Spleen (tissue), 11 donors: ENCODE data around the gene UBE2L6. TPM values are rescaled to one million over a fixed set of nuclear protein-coding genes. Genes with fewer than 3 reads are reported as not detected.

Source experiments
- DNase-seq: peaks from one replicate; pipeline ENCODE4 v3.0.0-alpha.2; 2020
- H3K27ac ChIP-seq, 8 donors: fragments of 200-600 bp; sonication (generic) in 7 of 8; 1 replicate in 4 of 8; 2 replicates in 4 of 8; pipeline versions ENCODE4 v1.5.0 to v1.8.0; 2016 to 2021; ENCODE audit warnings: inconsistent platforms in 4 of 8, mild to moderate bottlenecking in 4 of 8, moderate library complexity in 1 of 8
- H3K27me3 ChIP-seq, 7 donors: fragments of 200-600 bp; sonication (generic) in 6 of 7; replicated peaks in 1 of 7; 1 replicate in 4 of 7; 2 replicates in 3 of 7; pipeline versions ENCODE4 v1.5.0 to v1.8.0; 2016 to 2021; ENCODE audit warnings: inconsistent platforms in 3 of 7, mild to moderate bottlenecking in 1 of 7
- H3K36me3 ChIP-seq, 6 donors: fragments of 200-600 bp; sonication (generic) in 5 of 6; 1 replicate in 4 of 6; 2 replicates in 2 of 6; pipeline versions ENCODE4 v1.5.0 to v1.8.0; 2016 to 2021; ENCODE audit warnings: inconsistent platforms in 2 of 6
- H3K4me1 ChIP-seq, 6 donors: fragments of 200-600 bp; sonication (generic) in 5 of 6; 1 replicate in 3 of 6; 2 replicates in 3 of 6; pipeline versions ENCODE4 v1.5.0 to v1.8.0; 2016 to 2021; ENCODE audit warnings: inconsistent platforms in 3 of 6
- H3K4me3 ChIP-seq, 8 donors: fragments of 200-600 bp; sonication (generic) in 7 of 8; 1 replicate in 4 of 8; 2 replicates in 4 of 8; pipeline versions ENCODE4 v1.5.0 to v1.8.0; 2016 to 2021; ENCODE audit warnings: inconsistent platforms in 4 of 8, mild to moderate bottlenecking in 4 of 8, moderate library complexity in 2 of 8
- H3K9me3 ChIP-seq, 8 donors: fragments of 200-600 bp; sonication (generic) in 7 of 8; 1 replicate in 4 of 8; 2 replicates in 4 of 8; pipeline versions ENCODE4 v1.5.0 to v1.8.0; 2016 to 2021; ENCODE audit warnings: inconsistent platforms in 4 of 8
- POLR2A ChIP-seq, 3 donors: fragments of 450-650 bp; IDR thresholded peaks; one replicate each; pipeline ENCODE4 v1.5.1; 2017; ENCODE audit warnings: antibody characterized with exemption in 3 of 3, mild to moderate bottlenecking in 1 of 3
- POLR2AphosphoS5 ChIP-seq, 3 donors: sonication (generic); formaldehyde crosslinking; IDR thresholded peaks; one replicate each; pipeline ENCODE4 v1.5.1; 2017; ENCODE audit warnings: antibody characterized with exemption in 3 of 3
- WGBS, 5 donors: extraction: QIAGEN DNeasy Blood & Tissue Kit in 3 of 5; methylation state at CpG; one replicate each; pipeline versions ENCODE4 v1.1.5 to v1.1.7; 2013 to 2018; 5-methylcytosine and 5-hydroxymethylcytosine counted together
- intact Hi-C: fragments of 100-400 bp; cut with DNase I; formaldehyde crosslinking; loops from one replicate; pipeline ENCODE4 v1.15.0; 2023; ENCODE audit warnings: low total_unique reads
- polyA plus RNA-seq, 3 donors: library from polyadenylated mRNA; stranded (reverse); fragments of 200-250 nt; gene quantifications; one replicate each; pipeline ENCODE4 v1.2.1, GENCODE V29; 2013
- total RNA-seq, 7 donors: library from RNA; depleted of rRNA in 3 of 7; stranded (reverse); fragments of >200 nt in 3 of 7; fragmentation: NEBNext Ultra II Directional in 4 of 7; extraction: Animal tissue kit (Norgen Biotek cat#: 25700) in 4 of 7; gene quantifications; one replicate each; pipeline versions ENCODE4 v1.1.0 to v1.2.1, GENCODE V29; 2016 to 2021
- TF ChIP-seq, protein P1 (sequence below), 11 experiments: fragments of 200-600 bp in 7 of 11; fragments of 450-650 bp in 4 of 11; sonication (generic) in 4 of 11; IDR thresholded peaks in 8 of 11; conservative IDR thresholded peaks in 3 of 11; 1 replicate in 7 of 11; 2 replicates in 4 of 11; pipeline versions ENCODE4 v1.4.0 to v1.8.0; 2016 to 2021; ENCODE audit warnings: antibody characterized with exemption in 11 of 11, inconsistent platforms in 4 of 11, mild to moderate bottlenecking in 1 of 11
- donor health status: healthy with polysubstance abuse.
- donor health status: DM: no; HTN: no; CAD: no; lungs with moderate emphysema.
- donor health status: DM: no; HTN: no; CAD: no.
- donor health status: Bipolar disorder and iron deficiency.
- donor health status: healthy.
- donor health status: DM: no; HTN: no; CAD: no.
- donor health status: DM: yes; HTN: yes; CAD: no.

UBE2L6 gene
- total and polyA plus RNA-seq, 10 donors = 46.8 to 137 (median 110) TPM

DNA sequence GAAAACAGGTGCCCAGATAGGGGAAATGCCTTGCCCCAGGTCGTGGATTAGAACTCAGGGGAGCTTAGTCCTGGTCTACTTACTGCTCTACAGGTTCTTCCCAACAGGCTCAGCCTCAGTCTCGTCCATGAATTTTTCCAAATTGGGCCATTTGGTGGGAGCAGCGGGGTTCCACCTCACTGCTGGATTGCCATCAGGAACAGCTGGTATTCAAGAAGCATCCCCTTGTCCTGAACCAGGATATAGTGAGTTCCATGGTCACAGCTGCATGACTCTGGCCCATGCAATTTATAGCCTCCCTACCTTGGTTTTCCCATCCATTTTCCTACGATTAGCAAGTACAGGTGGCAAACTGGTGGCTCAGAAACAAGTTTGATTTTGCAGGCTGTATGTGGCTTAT is 6.6 kb upstream of the UBE2L6 start:
- intact Hi-C loops = loop anchor here (5.0 kb wide), 1 partner anchor 68 kb away; no protein-coding TSS in a partner anchor
- Histone ChIP-seq H3K4me1 (peaks cover 0 to 17% (median 3%) of the 10 kb centered on the region in 6 donors), H3K27me3 (no peaks in the 10 kb centered on the region), H3K9me3 (no peaks in the 10 kb centered on the region), H3K4me3 (no peak overlapping the region), H3K27ac (no peak overlapping the region), H3K36me3 (no peaks in the 10 kb centered on the region)
- WGBS, 5 donors = 69 to 79% (median 71%) methylated on average over 4 of the region's 4 CpGs
- no peak for DNase-seq
- no peak for TF ChIP-seq POLR2AphosphoS5 (IDR thresholded peaks at IDR 0.05)
- TF ChIP-seq POLR2A (IDR thresholded peaks at IDR 0.05) = no peak
- TF ChIP-seq, protein P1, sequence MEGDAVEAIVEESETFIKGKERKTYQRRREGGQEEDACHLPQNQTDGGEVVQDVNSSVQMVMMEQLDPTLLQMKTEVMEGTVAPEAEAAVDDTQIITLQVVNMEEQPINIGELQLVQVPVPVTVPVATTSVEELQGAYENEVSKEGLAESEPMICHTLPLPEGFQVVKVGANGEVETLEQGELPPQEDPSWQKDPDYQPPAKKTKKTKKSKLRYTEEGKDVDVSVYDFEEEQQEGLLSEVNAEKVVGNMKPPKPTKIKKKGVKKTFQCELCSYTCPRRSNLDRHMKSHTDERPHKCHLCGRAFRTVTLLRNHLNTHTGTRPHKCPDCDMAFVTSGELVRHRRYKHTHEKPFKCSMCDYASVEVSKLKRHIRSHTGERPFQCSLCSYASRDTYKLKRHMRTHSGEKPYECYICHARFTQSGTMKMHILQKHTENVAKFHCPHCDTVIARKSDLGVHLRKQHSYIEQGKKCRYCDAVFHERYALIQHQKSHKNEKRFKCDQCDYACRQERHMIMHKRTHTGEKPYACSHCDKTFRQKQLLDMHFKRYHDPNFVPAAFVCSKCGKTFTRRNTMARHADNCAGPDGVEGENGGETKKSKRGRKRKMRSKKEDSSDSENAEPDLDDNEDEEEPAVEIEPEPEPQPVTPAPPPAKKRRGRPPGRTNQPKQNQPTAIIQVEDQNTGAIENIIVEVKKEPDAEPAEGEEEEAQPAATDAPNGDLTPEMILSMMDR (IDR thresholded peaks at IDR 0.05 in 8 of 11, conservative IDR thresholded peaks at IDR 0.05 in 3 of 11) = no peak

DNA sequence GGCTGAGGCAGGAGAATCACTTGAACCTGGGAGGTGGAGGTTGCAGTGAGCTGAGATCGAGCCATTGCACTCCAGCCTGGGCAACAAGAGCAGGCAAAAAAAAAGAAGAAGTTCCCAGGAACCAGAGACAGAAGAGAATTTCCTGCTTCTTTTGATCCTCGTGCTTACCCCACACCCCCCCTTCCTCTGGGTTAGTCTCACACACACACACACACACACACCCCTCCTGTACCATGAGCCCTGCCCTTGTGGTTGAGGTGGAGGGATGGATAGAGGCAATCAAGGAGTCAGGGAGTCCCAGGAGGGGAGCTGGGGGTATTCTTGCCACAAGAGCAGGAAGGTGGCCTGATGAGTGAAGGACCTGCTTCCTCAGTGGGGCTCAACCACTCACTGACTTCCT is 4.1 kb upstream of the UBE2L6 start:
- TF ChIP-seq POLR2AphosphoS5 (IDR thresholded peaks at IDR 0.05) (no peak), POLR2A (IDR thresholded peaks at IDR 0.05) (no peak)
- TF ChIP-seq, protein P1 (IDR thresholded peaks at IDR 0.05 in 8 of 11, conservative IDR thresholded peaks at IDR 0.05 in 3 of 11) = no peak
- intact Hi-C loops = loop anchor here (5.0 kb wide), 1 partner anchor 71 kb away; no protein-coding TSS in a partner anchor
- H3K9me3 ChIP-seq = no peaks in the 10 kb centered on the region
- peaks cover 0 to 33% (median 15%) of the 10 kb centered on the region in 6 donors for H3K4me1 ChIP-seq
- WGBS, 5 donors = 4 to 18% (median 15%) methylated on average over 2 of the region's 2 CpGs
- H3K4me3 ChIP-seq = no peak overlapping the region
- H3K27me3 ChIP-seq = no peaks in the 10 kb centered on the region
- no peak for DNase-seq
- no peaks in the 10 kb centered on the region for H3K36me3 ChIP-seq
- peak overlapping the region in 1 of 8 donors; percentile 16 for H3K27ac ChIP-seq

DNA sequence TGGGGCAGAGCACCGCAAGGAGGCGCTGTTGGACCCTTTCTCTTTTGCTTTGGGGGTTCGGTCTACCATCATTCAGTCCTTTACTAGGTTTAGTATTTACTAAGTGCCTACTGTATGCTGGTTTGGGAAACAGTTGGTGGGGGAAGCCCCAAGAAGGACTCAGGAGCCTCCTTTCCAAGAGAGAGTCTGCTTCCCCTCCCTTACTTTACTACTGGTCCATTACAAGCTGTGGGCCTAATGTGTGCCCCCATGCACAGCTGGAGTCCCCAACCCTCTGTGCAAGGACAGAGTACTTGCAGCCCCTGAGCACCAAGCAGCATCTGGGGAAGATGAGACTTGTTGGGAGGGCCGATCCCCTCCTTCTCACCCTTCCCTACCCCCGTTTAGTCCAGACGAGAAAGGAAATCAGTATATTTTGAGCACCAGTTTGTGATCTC is 876 bp upstream of the UBE2L6 start:
- Histone ChIP-seq H3K36me3 (peaks cover 0 to 18% (median 4%) of the 10 kb centered on the region in 6 donors), H3K4me3 (peak overlapping the region; percentile 82 to 98 (median 92)), H3K27me3 (no peaks in the 10 kb centered on the region), H3K27ac (peak overlapping the region; percentile 75 to 96 (median 92)), H3K9me3 (no peaks in the 10 kb centered on the region), H3K4me1 (peaks cover 13 to 65% (median 44%) of the 10 kb centered on the region in 6 donors)
- DNase-seq = no peak
- WGBS, 5 donors = 23 to 28% (median 28%) methylated on average over 6 of the region's 6 CpGs
- intact Hi-C loops = no loop called here
- no peak for TF ChIP-seq POLR2A (IDR thresholded peaks at IDR 0.05)
- TF ChIP-seq POLR2AphosphoS5 (IDR thresholded peaks at IDR 0.05) = no peak
- TF ChIP-seq, protein P1 (IDR thresholded peaks at IDR 0.05 in 8 of 11, conservative IDR thresholded peaks at IDR 0.05 in 3 of 11) = peak in 3 of 11 experiments; percentile 26 to 87 (median 78)

DNA sequence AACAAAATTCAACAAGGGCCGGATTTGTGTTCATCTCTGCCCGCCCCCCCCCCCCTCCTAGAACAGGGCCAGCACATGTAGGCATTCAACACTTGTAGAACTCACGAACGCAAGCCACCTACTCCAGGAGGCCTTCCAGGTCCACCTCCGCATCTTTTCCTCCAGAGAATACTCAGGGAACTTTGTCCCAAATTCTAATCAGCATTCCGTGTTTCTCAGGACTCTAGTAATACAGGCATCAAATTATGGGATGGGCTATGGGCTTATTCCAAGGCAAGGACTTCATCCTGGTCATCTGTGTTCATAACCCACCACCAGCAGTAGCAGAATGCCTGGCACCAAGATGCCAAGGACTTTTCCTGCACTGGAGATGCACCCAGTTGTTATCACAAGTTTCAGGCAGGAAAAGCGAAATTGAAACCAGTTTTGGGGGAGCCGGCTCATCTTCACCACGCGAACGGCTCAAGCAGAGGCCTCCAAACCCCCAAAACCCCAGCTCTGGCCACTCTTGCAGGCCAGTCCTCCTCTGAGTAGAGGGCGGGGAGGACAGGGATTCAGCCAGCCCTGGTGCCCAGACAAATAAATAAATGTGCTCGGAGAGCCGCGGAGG is 462 bp downstream of the UBE2L6 start:
- Histone ChIP-seq H3K4me3 (peak overlapping the region; percentile 82 to 98 (median 92)), H3K36me3 (peaks cover 0 to 31% (median 7%) of the 10 kb centered on the region in 6 donors), H3K27ac (peak overlapping the region; percentile 75 to 96 (median 92)), H3K27me3 (no peaks in the 10 kb centered on the region), H3K4me1 (peaks cover 13 to 77% (median 53%) of the 10 kb centered on the region in 6 donors), H3K9me3 (no peaks in the 10 kb centered on the region)
- DNase-seq = no peak
- TF ChIP-seq POLR2AphosphoS5 (IDR thresholded peaks at IDR 0.05) (no peak), POLR2A (IDR thresholded peaks at IDR 0.05) (no peak)
- TF ChIP-seq, protein P1 (IDR thresholded peaks at IDR 0.05 in 8 of 11, conservative IDR thresholded peaks at IDR 0.05 in 3 of 11) = no peak
- intact Hi-C loops = no loop called here
- WGBS, 5 donors = 1 to 4% (median 1%) methylated on average over 15 of the region's 15 CpGs
